ENCODE measurements around the gene PPP1R3G. TPM values are rescaled to one million over a fixed set of nuclear protein-coding genes. Genes with fewer than 3 reads are reported as not detected.

Gene PPP1R3G
- total and polyA plus RNA-seq, 2 of the 13 experiments (the other 11 are each of a cell fraction or from before 2014, with no cell fraction given): 1.2 to 1.3 TPM

GRCh38 chr6:5082487-5083306, 2.4 kb upstream of the PPP1R3G start (continued):
- TF ChIP-seq TMF1 (CRISPR knock-in tag; IDR thresholded peaks at IDR 0.05; ENCODE audit: low read depth) (peak; percentile 42), SKIL (CRISPR knock-in tag; IDR thresholded peaks at IDR 0.05; ENCODE audit: borderline replicate concordance) (peak; percentile 70; the same call in 1 of the 2 replicates), MAFF (IDR thresholded peaks at IDR 0.05; ENCODE audit: low read depth, low read length) (no peak), POLR2AphosphoS5 (IDR thresholded peaks at IDR 0.05; ENCODE audit: low read depth, low read length) (peak; percentile 90), ZNF646 (CRISPR knock-in tag; IDR thresholded peaks at IDR 0.05) (no peak), ZFP91 (CRISPR knock-in tag; IDR thresholded peaks at IDR 0.05; ENCODE audit: borderline replicate concordance) (peak; percentile 72; the same call in 1 of the 2 replicates), MBNL3 (CRISPR knock-in tag; conservative IDR thresholded peaks at IDR 0.05) (no peak), SIX1 (CRISPR knock-in tag; IDR thresholded peaks at IDR 0.05; ENCODE audit: borderline replicate concordance) (no peak), ATAD3A (CRISPR knock-in tag; IDR thresholded peaks at IDR 0.05) (peak; percentile 79; the same call in 1 of the 2 replicates), SMARCC2 (IDR thresholded peaks at IDR 0.05) (no peak), TRIM24 (CRISPR knock-in tag; IDR thresholded peaks at IDR 0.05) (no peak), ZNF607 (CRISPR knock-in tag; IDR thresholded peaks at IDR 0.05; ENCODE audit: borderline replicate concordance) (peak; percentile 40; the same call in 1 of the 2 replicates), GATAD2A (CRISPR knock-in tag; IDR thresholded peaks at IDR 0.05) (peak; percentile 60), BCL3 (CRISPR knock-in tag; IDR thresholded peaks at IDR 0.05) (peak; percentile 96)
- TF ChIP-seq, protein P1, sequence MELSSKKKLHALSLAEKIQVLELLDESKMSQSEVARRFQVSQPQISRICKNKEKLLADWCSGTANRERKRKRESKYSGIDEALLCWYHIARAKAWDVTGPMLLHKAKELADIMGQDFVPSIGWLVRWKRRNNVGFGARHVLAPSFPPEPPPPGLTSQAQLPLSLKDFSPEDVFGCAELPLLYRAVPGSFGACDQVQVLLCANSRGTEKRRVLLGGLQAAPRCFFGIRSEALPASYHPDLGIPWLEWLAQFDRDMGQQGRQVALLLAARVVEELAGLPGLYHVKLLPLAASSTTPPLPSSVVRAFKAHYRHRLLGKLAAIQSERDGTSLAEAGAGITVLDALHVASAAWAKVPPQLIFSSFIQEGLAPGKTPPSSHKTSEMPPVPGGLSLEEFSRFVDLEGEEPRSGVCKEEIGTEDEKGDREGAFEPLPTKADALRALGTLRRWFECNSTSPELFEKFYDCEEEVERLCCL (CRISPR knock-in tag; IDR thresholded peaks at IDR 0.05; ENCODE audit: borderline replicate concordance): no peak
